Measurements from ENCODE around the gene KCNK10. TPM values are rescaled to one million over a fixed set of nuclear protein-coding genes. Genes with fewer than 3 reads are reported as not detected.

KCNK10 gene
- polyA plus RNA-seq, 1 of the 3 experiments (the other 2 are of a cell fraction), result not detected

DNA sequence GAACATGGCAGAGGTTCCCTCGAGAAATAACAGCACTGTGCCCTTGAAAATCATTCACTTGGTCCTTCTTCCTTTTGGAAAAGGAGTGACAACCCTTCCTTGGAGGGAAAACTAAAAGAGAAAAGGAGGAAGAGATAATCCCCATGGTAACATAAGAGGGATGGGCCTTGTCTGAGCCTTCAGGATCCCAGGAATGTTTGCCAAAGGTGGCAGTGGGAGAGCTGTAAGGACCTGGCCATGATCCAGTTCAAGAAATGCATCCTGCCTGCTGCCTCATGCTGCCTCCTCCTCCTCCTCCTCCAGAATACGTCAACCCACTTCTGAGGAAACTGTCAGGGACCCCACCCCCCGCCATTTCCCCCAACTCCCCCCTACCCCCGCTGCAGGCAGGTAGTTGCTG, 118.8 kb downstream of the KCNK10 start (continued):
- TF ChIP-seq EZH2phosphoT487 (IDR thresholded peaks at IDR 0.05; ENCODE audit: borderline replicate concordance, low read depth) (no peak), SIN3A (IDR thresholded peaks at IDR 0.05; ENCODE audit: borderline replicate concordance, low read depth, low read length) (no peak), MXI1 (IDR thresholded peaks at IDR 0.05; ENCODE audit: low read depth, low read length) (no peak), GATA2 (CRISPR knock-in tag; IDR thresholded peaks at IDR 0.05) (no peak), JUND (IDR thresholded peaks at IDR 0.05) (no peak)
- TF ChIP-seq, protein P1, sequence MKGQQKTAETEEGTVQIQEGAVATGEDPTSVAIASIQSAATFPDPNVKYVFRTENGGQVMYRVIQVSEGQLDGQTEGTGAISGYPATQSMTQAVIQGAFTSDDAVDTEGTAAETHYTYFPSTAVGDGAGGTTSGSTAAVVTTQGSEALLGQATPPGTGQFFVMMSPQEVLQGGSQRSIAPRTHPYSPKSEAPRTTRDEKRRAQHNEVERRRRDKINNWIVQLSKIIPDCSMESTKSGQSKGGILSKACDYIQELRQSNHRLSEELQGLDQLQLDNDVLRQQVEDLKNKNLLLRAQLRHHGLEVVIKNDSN (IDR thresholded peaks at IDR 0.05; ENCODE audit: borderline replicate concordance, low read depth), result no peak
- TF ChIP-seq, protein P2, sequence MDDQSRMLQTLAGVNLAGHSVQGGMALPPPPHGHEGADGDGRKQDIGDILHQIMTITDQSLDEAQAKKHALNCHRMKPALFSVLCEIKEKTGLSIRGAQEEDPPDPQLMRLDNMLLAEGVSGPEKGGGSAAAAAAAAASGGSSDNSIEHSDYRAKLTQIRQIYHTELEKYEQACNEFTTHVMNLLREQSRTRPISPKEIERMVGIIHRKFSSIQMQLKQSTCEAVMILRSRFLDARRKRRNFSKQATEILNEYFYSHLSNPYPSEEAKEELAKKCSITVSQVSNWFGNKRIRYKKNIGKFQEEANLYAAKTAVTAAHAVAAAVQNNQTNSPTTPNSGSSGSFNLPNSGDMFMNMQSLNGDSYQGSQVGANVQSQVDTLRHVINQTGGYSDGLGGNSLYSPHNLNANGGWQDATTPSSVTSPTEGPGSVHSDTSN (IDR thresholded peaks at IDR 0.05), result no peak

DNA sequence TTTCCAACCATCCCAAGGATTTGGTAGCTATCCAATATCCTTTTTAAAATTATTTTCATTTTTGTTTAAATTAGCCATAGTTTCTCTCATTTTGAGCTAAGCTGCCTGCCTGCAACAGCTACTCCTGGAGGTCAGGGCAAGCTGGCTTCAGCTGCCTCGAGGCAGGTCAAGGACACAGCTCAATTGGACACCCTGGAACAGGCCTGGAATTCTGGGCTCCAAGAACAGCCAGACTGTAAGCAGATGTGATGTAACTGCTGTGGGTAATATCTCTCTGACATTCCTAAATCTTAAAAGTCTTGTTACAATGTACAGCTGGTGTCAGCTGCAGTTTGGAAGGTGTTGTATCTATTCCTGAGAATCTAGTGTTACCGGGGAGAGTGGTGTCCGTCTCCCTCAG, 119.8 kb downstream of the KCNK10 start:
- Histone ChIP-seq H3K4me3 (ENCODE audit: low read depth in 2 of 2, low read length in 1 of 2) (no peak overlapping the region), H3F3A (replicated peaks; ENCODE audit: insufficient read depth) (no peaks in the 10 kb centered on the region), H4K20me1 (ENCODE audit: insufficient read depth) (no peaks in the 10 kb centered on the region), H3K9me2 (no peaks in the 10 kb centered on the region), H3K4me2 (no peak overlapping the region), H3K79me2 (ENCODE audit: insufficient read depth) (no peaks in the 10 kb centered on the region), H3K9me3 (no peaks in the 10 kb centered on the region), H3K27ac (ENCODE audit: low read depth in 2 of 2, low read length in 1 of 2) (no peak overlapping the region), H3K27me3 (ENCODE audit: insufficient read depth) (no peaks in the 10 kb centered on the region), H3K36me3 (replicated peaks in 1 of 2; ENCODE audit: control insufficient read depth in 1 of 2, insufficient read depth in 2 of 2, low read length in 1 of 2) (no peaks in the 10 kb centered on the region), H3K9ac (no peak overlapping the region), H2AFZ (ENCODE audit: low read depth) (no peak overlapping the region), H3K4me1 (ENCODE audit: control insufficient read depth in 1 of 2, insufficient read depth in 2 of 2, low read depth in 1 of 2, low read length in 1 of 2) (peaks cover 0 to 3% of the 10 kb centered on the region in 2 experiments; a peak in 1 of 4 replicates)
- whole genome bisulfite sequencing (ENCODE audit: low lambda C conversion rate), result 58% methylated on average over 3 of the region's 3 CpGs
- ChIA-PET POLR2A (no interaction called here), CTCF (interaction anchor here (6.8 kb wide), 1 partner anchor 15 kb away, joined by 60 read pairs; no protein-coding TSS in a partner anchor)
- no peak for TF ChIP-seq FOXJ3 (CRISPR knock-in tag; IDR thresholded peaks at IDR 0.05)
- no peak for TF ChIP-seq RXRA (IDR thresholded peaks at IDR 0.05; ENCODE audit: borderline replicate concordance, low read depth)
- no peak for TF ChIP-seq FOSL2 (IDR thresholded peaks at IDR 0.05; ENCODE audit: borderline replicate concordance, low read depth)
- no peak for TF ChIP-seq RCOR1 (IDR thresholded peaks at IDR 0.05; ENCODE audit: low read length)
- TF ChIP-seq, protein P3, sequence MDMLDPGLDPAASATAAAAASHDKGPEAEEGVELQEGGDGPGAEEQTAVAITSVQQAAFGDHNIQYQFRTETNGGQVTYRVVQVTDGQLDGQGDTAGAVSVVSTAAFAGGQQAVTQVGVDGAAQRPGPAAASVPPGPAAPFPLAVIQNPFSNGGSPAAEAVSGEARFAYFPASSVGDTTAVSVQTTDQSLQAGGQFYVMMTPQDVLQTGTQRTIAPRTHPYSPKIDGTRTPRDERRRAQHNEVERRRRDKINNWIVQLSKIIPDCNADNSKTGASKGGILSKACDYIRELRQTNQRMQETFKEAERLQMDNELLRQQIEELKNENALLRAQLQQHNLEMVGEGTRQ (IDR thresholded peaks at IDR 0.05; ENCODE audit: borderline replicate concordance, low read depth, low read length), result no peak
- TF ChIP-seq, protein P4, sequence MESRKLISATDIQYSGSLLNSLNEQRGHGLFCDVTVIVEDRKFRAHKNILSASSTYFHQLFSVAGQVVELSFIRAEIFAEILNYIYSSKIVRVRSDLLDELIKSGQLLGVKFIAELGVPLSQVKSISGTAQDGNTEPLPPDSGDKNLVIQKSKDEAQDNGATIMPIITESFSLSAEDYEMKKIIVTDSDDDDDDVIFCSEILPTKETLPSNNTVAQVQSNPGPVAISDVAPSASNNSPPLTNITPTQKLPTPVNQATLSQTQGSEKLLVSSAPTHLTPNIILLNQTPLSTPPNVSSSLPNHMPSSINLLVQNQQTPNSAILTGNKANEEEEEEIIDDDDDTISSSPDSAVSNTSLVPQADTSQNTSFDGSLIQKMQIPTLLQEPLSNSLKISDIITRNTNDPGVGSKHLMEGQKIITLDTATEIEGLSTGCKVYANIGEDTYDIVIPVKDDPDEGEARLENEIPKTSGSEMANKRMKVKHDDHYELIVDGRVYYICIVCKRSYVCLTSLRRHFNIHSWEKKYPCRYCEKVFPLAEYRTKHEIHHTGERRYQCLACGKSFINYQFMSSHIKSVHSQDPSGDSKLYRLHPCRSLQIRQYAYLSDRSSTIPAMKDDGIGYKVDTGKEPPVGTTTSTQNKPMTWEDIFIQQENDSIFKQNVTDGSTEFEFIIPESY (IDR thresholded peaks at IDR 0.05; ENCODE audit: borderline replicate concordance, low read depth), result no peak
- no peak for TF ChIP-seq YY1 (IDR thresholded peaks at IDR 0.05; ENCODE audit: low read depth)
- no peak for TF ChIP-seq SMC3 (IDR thresholded peaks at IDR 0.05; ENCODE audit: low read depth, low read length)
- TF ChIP-seq RFX5 (IDR thresholded peaks at IDR 0.05; ENCODE audit: low read length), result no peak
- no peak for TF ChIP-seq TCF12 (IDR thresholded peaks at IDR 0.05)
- TF ChIP-seq, protein P5, sequence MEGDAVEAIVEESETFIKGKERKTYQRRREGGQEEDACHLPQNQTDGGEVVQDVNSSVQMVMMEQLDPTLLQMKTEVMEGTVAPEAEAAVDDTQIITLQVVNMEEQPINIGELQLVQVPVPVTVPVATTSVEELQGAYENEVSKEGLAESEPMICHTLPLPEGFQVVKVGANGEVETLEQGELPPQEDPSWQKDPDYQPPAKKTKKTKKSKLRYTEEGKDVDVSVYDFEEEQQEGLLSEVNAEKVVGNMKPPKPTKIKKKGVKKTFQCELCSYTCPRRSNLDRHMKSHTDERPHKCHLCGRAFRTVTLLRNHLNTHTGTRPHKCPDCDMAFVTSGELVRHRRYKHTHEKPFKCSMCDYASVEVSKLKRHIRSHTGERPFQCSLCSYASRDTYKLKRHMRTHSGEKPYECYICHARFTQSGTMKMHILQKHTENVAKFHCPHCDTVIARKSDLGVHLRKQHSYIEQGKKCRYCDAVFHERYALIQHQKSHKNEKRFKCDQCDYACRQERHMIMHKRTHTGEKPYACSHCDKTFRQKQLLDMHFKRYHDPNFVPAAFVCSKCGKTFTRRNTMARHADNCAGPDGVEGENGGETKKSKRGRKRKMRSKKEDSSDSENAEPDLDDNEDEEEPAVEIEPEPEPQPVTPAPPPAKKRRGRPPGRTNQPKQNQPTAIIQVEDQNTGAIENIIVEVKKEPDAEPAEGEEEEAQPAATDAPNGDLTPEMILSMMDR (IDR thresholded peaks at IDR 0.05), result no peak
- DNase-seq, result no peak

Data from SK-N-SH (cell line).